HepG2 (cell line): Measurements from ENCODE around the gene TNFSF12. TPM values are rescaled to one million over a fixed set of nuclear protein-coding genes. Genes with fewer than 3 reads are reported as not detected.

Experiments used
- ATAC-seq: fragments of 200-7000 bp; cut with Tn5 transposase; 3 replicates; pipeline ENCODE4 v1.9.1; 2020; ENCODE audit warnings: mild to moderate bottlenecking, moderate library complexity
- BruUV-seq: library from RNA; stranded (reverse); fragments of 400-500 nt; replicated peaks from 2 replicates; lab custom pipeline; 2021; lab: Mats Ljungman, UMichigan
- CTCF ChIA-PET: fragments of 300-600 bp; formaldehyde crosslinking; extraction: SDS; loops from one replicate; lab custom pipeline; 2021; ENCODE audit warnings: low total read pairs, inconsistent platforms, low intra/inter-chr PET ratio; lab: Yijun Ruan, JAX
- POLR2A ChIA-PET: fragments of 350-600 bp; sonication (Branson Sonifier 250); formaldehyde crosslinking; loops from one replicate; lab custom pipeline; 2020; ENCODE audit warnings: antibody characterized with exemption, inconsistent platforms; lab: Yijun Ruan, JAX
- DNase-seq: peaks from one replicate; pipeline ENCODE4 v3.0.0-alpha.2; 2015; ENCODE audit warnings: low spot score
- FAIRE-seq: peaks from 3 replicates; lab custom pipeline; 2011; peaks lifted over from hg19 to GRCh38; lab: Jason Lieb, UNC
- H2AFZ ChIP-seq: one replicate; pipeline ENCODE4 v1.6.1; 2011; ENCODE audit warnings: low read length, inconsistent platforms
- H3K27ac ChIP-seq: fragments of 300-600 bp; 3 replicates; pipeline ENCODE4 v1.8.0; 2011; ENCODE audit warnings: mixed run types, mild to moderate bottlenecking, mixed read lengths, low read length, inconsistent platforms; ENCODE audit not compliant: insufficient read depth; ENCODE audit errors: extremely low read length
- H3K27me3 ChIP-seq, 2 experiments: fragments of 200-600 bp in 1 of 2; 2 replicates in 1 of 2; 3 replicates in 1 of 2; pipeline versions ENCODE4 v1.6.0 to v1.8.0; 2011; ENCODE audit warnings: low read length in 2 of 2, mild to moderate bottlenecking in 2 of 2, moderate library complexity in 2 of 2, inconsistent platforms in 1 of 2; ENCODE audit not compliant: insufficient read depth in 2 of 2, control insufficient read depth in 1 of 2
- H3K36me3 ChIP-seq, 2 experiments: fragments of 200-600 bp in 1 of 2; replicated peaks in 1 of 2; 2 replicates in 1 of 2; 3 replicates in 1 of 2; pipeline versions ENCODE4 v1.5.1 to v1.8.0; 2011; ENCODE audit warnings: low read length in 2 of 2, inconsistent platforms in 1 of 2; ENCODE audit not compliant: insufficient read depth in 2 of 2, control insufficient read depth in 1 of 2
- H3K4me1 ChIP-seq: 2 replicates; pipeline ENCODE4 v1.5.1; 2012; ENCODE audit warnings: low read length, inconsistent platforms; ENCODE audit not compliant: insufficient read depth
- H3K4me2 ChIP-seq: 2 replicates; pipeline ENCODE4 v1.6.0; 2011; ENCODE audit warnings: low read depth, low read length, inconsistent platforms
- H3K4me3 ChIP-seq, 3 experiments: fragments of 200-600 bp in 1 of 3; sonication (generic), shearing (Covaris generic) in 1 of 3; replicated peaks in 1 of 3; 2 replicates each; pipeline ENCODE4 v1.5.1; 2011 to 2016; ENCODE audit warnings: low read length in 3 of 3, inconsistent platforms in 2 of 3, low read depth in 2 of 3, mild to moderate bottlenecking in 2 of 3, control low read depth in 1 of 3, mixed read lengths in 1 of 3; ENCODE audit not compliant: insufficient read depth in 1 of 3
- H3K79me2 ChIP-seq: one replicate; pipeline ENCODE4 v1.6.1; 2011; ENCODE audit warnings: low read length, inconsistent platforms; ENCODE audit not compliant: insufficient read depth
- H3K9ac ChIP-seq: 2 replicates; pipeline ENCODE4 v1.6.0; 2011; ENCODE audit warnings: mild to moderate bottlenecking, low read depth, low read length, inconsistent platforms; ENCODE audit not compliant: insufficient read depth
- H3K9me3 ChIP-seq: 2 replicates; pipeline ENCODE4 v1.5.1; 2012; ENCODE audit warnings: mild to moderate bottlenecking, low read length
- H4K20me1 ChIP-seq: 2 replicates; pipeline ENCODE4 v1.6.0; 2011; ENCODE audit warnings: inconsistent platforms, mild to moderate bottlenecking, low read length, moderate library complexity; ENCODE audit not compliant: insufficient read depth
- GABPA ChIP-seq, 2 experiments: IDR thresholded peaks; 2 replicates each; pipeline ENCODE4 v1.6.1; 2011 to 2016; ENCODE audit warnings: low read depth in 2 of 2, low read length in 1 of 2, missing biosample characterization in 1 of 2, missing genetic modification characterization in 1 of 2
- HNRNPL ChIP-seq: fragments of 200-400 bp; formaldehyde crosslinking; IDR thresholded peaks from 2 replicates; pipeline ENCODE4 v1.6.1; 2017; ENCODE audit warnings: mild to moderate bottlenecking, low read depth, low read length
- HOXA3 ChIP-seq: sonication (generic); formaldehyde crosslinking; IDR thresholded peaks from 2 replicates; pipeline ENCODE4 v1.5.0; 2020; ENCODE audit warnings: missing genetic modification reagents
- KAT2B ChIP-seq: fragments of 150-350 bp; IDR thresholded peaks from 2 replicates; pipeline ENCODE4 v1.6.1; 2014; ENCODE audit warnings: low read depth, low read length, borderline replicate concordance
- MXD4 ChIP-seq: IDR thresholded peaks from 2 replicates; pipeline ENCODE4 v1.6.1; 2016; ENCODE audit warnings: mild to moderate bottlenecking, missing biosample characterization, missing genetic modification reagents
- MZF1 ChIP-seq: sonication (generic); formaldehyde crosslinking; IDR thresholded peaks from 2 replicates; pipeline ENCODE4 v1.8.1; 2023; ENCODE audit warnings: mild to moderate bottlenecking, missing genetic modification reagents, borderline replicate concordance
- NCOA2 ChIP-seq: sonication (generic); formaldehyde crosslinking; IDR thresholded peaks from 2 replicates; pipeline ENCODE4 v1.8.0; 2022; ENCODE audit warnings: inconsistent platforms
- RFX5 ChIP-seq: IDR thresholded peaks from 2 replicates; pipeline ENCODE4 v1.6.1; 2011; ENCODE audit warnings: low read depth, low read length, improper control_type of control experiment
- TGIF2 ChIP-seq: IDR thresholded peaks from 2 replicates; pipeline ENCODE4 v1.6.1; 2016; ENCODE audit warnings: control low read depth, missing compliant biosample characterization
- YY1 ChIP-seq: IDR thresholded peaks from 2 replicates; pipeline ENCODE4 v1.6.1; 2011; ENCODE audit warnings: low read length, low read depth, moderate library complexity, mild to moderate bottlenecking; ENCODE audit not compliant: insufficient read depth, insufficient replicate concordance
- ZBTB3 ChIP-seq: sonication (generic); formaldehyde crosslinking; IDR thresholded peaks from 2 replicates; pipeline ENCODE4 v1.4.0; 2020; ENCODE audit warnings: low read depth, mild to moderate bottlenecking, moderate library complexity, missing genetic modification reagents, borderline replicate concordance
- ZFP62 ChIP-seq: sonication (generic); formaldehyde crosslinking; IDR thresholded peaks from 2 replicates; pipeline ENCODE4 v1.4.0; 2020; ENCODE audit warnings: missing genetic modification reagents
- ZNF274 ChIP-seq: sonication (generic); formaldehyde crosslinking; IDR thresholded peaks from 2 replicates; pipeline ENCODE4 v1.5.1; 2020; ENCODE audit warnings: mild to moderate bottlenecking, missing genetic modification reagents
- ZNF331 ChIP-seq: sonication (generic); formaldehyde crosslinking; IDR thresholded peaks from 2 replicates; pipeline ENCODE4 v1.4.0; 2020; ENCODE audit warnings: missing genetic modification reagents
- ZNF350 ChIP-seq: sonication (generic); formaldehyde crosslinking; IDR thresholded peaks from 2 replicates; pipeline ENCODE4 v1.4.0; 2020; ENCODE audit warnings: mild to moderate bottlenecking, low read depth, missing genetic modification reagents, borderline replicate concordance
- ZXDC ChIP-seq: sonication (generic); formaldehyde crosslinking; IDR thresholded peaks from 2 replicates; pipeline ENCODE4 v1.5.0; 2020; ENCODE audit warnings: mild to moderate bottlenecking, missing genetic modification reagents
- WGBS: methylation state at CpG from one replicate; pipeline ENCODE4 v1.1.6; 2017; ENCODE audit warnings: low lambda C conversion rate; 5-methylcytosine and 5-hydroxymethylcytosine counted together
- in situ Hi-C: cut with HindIII; loops from 2 replicates; pipeline ENCODE4 v1.10.0; 2017; ENCODE audit warnings: low pct_unique_long_range_greater_than_20kb; ENCODE audit not compliant: extremely low pct_ligation_motif_present
- intact Hi-C: fragments of 100-400 bp; cut with micrococcal nuclease; formaldehyde crosslinking; loops from one replicate; pipeline ENCODE4 v1.10.0; 2022; ENCODE audit not compliant: unreplicated experiment
- polyA plus RNA-seq, 8 experiments: library from polyadenylated mRNA; depleted of rRNA in 3 of 8; stranded (reverse) in 7 of 8; unstranded in 1 of 8; fragments of >200 nt; fragmentation: Illumina TruSeq in 4 of 8; extraction: Trizol in 4 of 8; gene quantifications; 2 replicates each; pipeline versions ENCODE4 v1.2.1 to v1.2.3, GENCODE V29; 2011 to 2016; ENCODE audit warnings: low read depth in 4 of 8, missing spikeins in 1 of 8, mixed read lengths in 1 of 8; ENCODE audit not compliant: insufficient read depth in 1 of 8
- total RNA-seq, 5 experiments: library from RNA; depleted of rRNA; stranded (reverse); fragments of >200 nt; fragmentation: Illumina TruSeq; extraction: Trizol; gene quantifications; 2 replicates each; pipeline ENCODE4 v1.2.3, GENCODE V29; 2016; ENCODE audit warnings: low read depth in 1 of 5

The TNFSF12 gene
- total and polyA plus RNA-seq, 2 of the 13 experiments (the other 11 are each of a cell fraction or from before 2014, with no cell fraction given): 0.93 to 7.2 TPM

GRCh38 chr17:7570351-7570750 is 21.5 kb downstream of the TNFSF12 start:
- Histone ChIP-seq H3K79me2 (peaks cover 31% of the 10 kb centered on the region), H3K4me3 (no peak overlapping the region), H3K4me1 (peaks cover 27% of the 10 kb centered on the region), H3K36me3 (peaks cover 10 to 59% of the 10 kb centered on the region in 2 experiments), H3K9ac (no peak overlapping the region), H3K9me3 (no peaks in the 10 kb centered on the region), H3K4me2 (no peak overlapping the region), H4K20me1 (peaks cover 19% of the 10 kb centered on the region), H3K27ac (no peak overlapping the region), H2AFZ (no peak overlapping the region), H3K27me3 (no peaks in the 10 kb centered on the region; a peak in 1 of 5 replicates)
- DNase-seq (no peak), ATAC-seq (no peak), FAIRE-seq (no peak)
- 100% methylated on average over 10 of the region's 10 CpGs for WGBS
- POLR2A ChIA-PET: interaction anchor here (0.9 to 1.9 kb wide), 2 partner anchors 9 to 45 kb away, joined by 3 to 6 read pairs; partner anchors contain the start of genes CD68 and FXR2
- intact Hi-C loops: loop anchor here (5.0 kb wide), 1 partner anchor 117 kb away; the partner anchor contains the start of genes TP53 and WRAP53
- no peak for TF ChIP-seq ZNF331
- TF ChIP-seq RFX5: no peak
- no peak for TF ChIP-seq ZFP62 (CRISPR knock-in tag)
- no peak for TF ChIP-seq TGIF2 (CRISPR knock-in tag)
- no peak for TF ChIP-seq HNRNPL
- no peak for TF ChIP-seq ZBTB3 (CRISPR knock-in tag)
- no peak for TF ChIP-seq GABPA (IDR thresholded peaks at IDR 0.05; ENCODE audit: low read depth, low read length)
- TF ChIP-seq GABPA (CRISPR knock-in tag; IDR thresholded peaks at IDR 0.05; ENCODE audit: low read depth): no peak
- TF ChIP-seq ZNF274 (CRISPR knock-in tag): no peak
- no peak for TF ChIP-seq MXD4 (CRISPR knock-in tag)
- TF ChIP-seq ZNF350 (CRISPR knock-in tag): no peak
- no peak for TF ChIP-seq YY1
- no peak for TF ChIP-seq MZF1
- TF ChIP-seq NCOA2 (CRISPR knock-in tag): no peak
- no peak for TF ChIP-seq ZXDC (CRISPR knock-in tag)
- no peak for TF ChIP-seq KAT2B
- no peak for TF ChIP-seq HOXA3 (CRISPR knock-in tag)
- no TSS peak for BruUV-seq
- CTCF ChIA-PET: no interaction called here
- in situ Hi-C loops: loop anchor here (10.0 kb wide), 1 partner anchor 274 kb away; no protein-coding TSS in a partner anchor
